Measurements from ENCODE around the gene NMT1. TPM values are rescaled to one million over a fixed set of nuclear protein-coding genes. Genes with fewer than 3 reads are reported as not detected.
A peak's percentile ranks its signal among the peaks of the same experiment; 100 is the strongest.

The NMT1 gene
- total and polyA plus RNA-seq, 2 of the 13 experiments (the other 11 are each of a cell fraction or from before 2014, with no cell fraction given): 75.7 to 142 TPM

DNA sequence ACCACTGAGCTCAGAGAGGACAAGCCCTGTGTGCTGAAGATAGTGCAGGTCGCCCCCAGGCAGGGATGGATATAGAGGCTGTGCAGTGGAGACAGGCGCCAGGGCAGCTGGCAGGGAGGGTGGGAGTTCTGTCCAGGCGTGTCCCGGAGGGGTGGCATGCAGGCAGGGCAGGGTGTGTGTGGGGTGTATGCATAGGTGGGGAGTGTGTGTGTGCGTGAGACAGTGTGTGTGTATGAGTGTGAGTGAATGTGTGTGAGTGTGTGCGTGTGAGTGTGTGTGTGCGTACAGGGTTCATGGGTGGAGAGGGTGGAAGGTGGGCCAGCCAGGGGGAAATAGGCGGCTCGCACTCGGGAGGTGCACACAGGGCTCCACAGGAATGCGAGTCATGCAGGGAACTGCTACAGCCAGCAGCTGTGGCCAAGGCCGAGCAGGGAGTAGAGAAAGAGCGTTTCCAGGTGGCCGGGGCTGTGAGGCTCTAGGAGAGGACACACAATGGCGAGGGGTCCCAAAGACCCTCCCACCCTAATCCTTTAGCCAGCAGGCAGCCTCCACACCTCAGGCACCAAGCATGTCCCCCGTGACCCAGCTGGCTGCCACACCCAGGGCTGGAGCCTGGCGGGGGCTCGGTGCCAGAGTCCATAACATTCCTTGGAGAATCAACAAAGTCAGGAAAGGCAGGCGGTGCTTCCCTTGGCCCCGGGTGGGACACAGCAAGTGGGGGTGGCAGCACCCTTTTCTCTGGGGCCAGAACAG is 66.6 kb downstream of the NMT1 start (continued):
- TF ChIP-seq, protein P1, sequence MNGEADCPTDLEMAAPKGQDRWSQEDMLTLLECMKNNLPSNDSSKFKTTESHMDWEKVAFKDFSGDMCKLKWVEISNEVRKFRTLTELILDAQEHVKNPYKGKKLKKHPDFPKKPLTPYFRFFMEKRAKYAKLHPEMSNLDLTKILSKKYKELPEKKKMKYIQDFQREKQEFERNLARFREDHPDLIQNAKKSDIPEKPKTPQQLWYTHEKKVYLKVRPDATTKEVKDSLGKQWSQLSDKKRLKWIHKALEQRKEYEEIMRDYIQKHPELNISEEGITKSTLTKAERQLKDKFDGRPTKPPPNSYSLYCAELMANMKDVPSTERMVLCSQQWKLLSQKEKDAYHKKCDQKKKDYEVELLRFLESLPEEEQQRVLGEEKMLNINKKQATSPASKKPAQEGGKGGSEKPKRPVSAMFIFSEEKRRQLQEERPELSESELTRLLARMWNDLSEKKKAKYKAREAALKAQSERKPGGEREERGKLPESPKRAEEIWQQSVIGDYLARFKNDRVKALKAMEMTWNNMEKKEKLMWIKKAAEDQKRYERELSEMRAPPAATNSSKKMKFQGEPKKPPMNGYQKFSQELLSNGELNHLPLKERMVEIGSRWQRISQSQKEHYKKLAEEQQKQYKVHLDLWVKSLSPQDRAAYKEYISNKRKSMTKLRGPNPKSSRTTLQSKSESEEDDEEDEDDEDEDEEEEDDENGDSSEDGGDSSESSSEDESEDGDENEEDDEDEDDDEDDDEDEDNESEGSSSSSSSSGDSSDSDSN (CRISPR knock-in tag; IDR thresholded peaks at IDR 0.05): peak; percentile 65
- TF ChIP-seq ZNF3 (CRISPR knock-in tag; IDR thresholded peaks at IDR 0.05) (no peak), ZNF274 (CRISPR knock-in tag; IDR thresholded peaks at IDR 0.05) (0 out of 2 replicates have a peak, but pooled peaks have one; percentile 17), CERS6 (CRISPR knock-in tag; IDR thresholded peaks at IDR 0.05) (no peak), ZFP62 (CRISPR knock-in tag; IDR thresholded peaks at IDR 0.05) (no peak), AKAP8 (CRISPR knock-in tag; IDR thresholded peaks at IDR 0.05) (no peak), STAT5B (CRISPR knock-in tag; IDR thresholded peaks at IDR 0.05) (no peak), HDAC1 (CRISPR knock-in tag; IDR thresholded peaks at IDR 0.05) (peak; percentile 62), CEBPG (CRISPR knock-in tag; IDR thresholded peaks at IDR 0.05) (peak; percentile 35; the same call in 1 of the 2 replicates), ZBTB7B (CRISPR knock-in tag; IDR thresholded peaks at IDR 0.05) (peak; percentile 96), FOXK2 (IDR thresholded peaks at IDR 0.05) (peak; percentile 45; the same call in 1 of the 2 replicates), ZFP82 (CRISPR knock-in tag; IDR thresholded peaks at IDR 0.05; ENCODE audit: borderline replicate concordance) (no peak), NCOA2 (CRISPR knock-in tag; IDR thresholded peaks at IDR 0.05) (peak; percentile 43), ZNF883 (CRISPR knock-in tag; IDR thresholded peaks at IDR 0.05; ENCODE audit: not compliant biosample characterization) (no peak), FOSL2 (CRISPR knock-in tag; IDR thresholded peaks at IDR 0.05) (peak; percentile 62; the same call in 1 of the 2 replicates), HNF4A (CRISPR knock-in tag; IDR thresholded peaks at IDR 0.05) (peak; percentile 88), MIER3 (CRISPR knock-in tag; IDR thresholded peaks at IDR 0.05; ENCODE audit: borderline replicate concordance) (0 out of 2 replicates have a peak, but pooled peaks have one; percentile 27), BCLAF1 (IDR thresholded peaks at IDR 0.05) (no peak), ZSCAN9 (CRISPR knock-in tag; IDR thresholded peaks at IDR 0.05; ENCODE audit: borderline replicate concordance) (no peak), SP1 (IDR thresholded peaks at IDR 0.05) (peak; percentile 63; the same call in 1 of the 2 replicates), SP1 (CRISPR knock-in tag; IDR thresholded peaks at IDR 0.05) (no peak), GLI4 (CRISPR knock-in tag; IDR thresholded peaks at IDR 0.05; ENCODE audit: borderline replicate concordance) (no peak)
- TF ChIP-seq, protein P2, sequence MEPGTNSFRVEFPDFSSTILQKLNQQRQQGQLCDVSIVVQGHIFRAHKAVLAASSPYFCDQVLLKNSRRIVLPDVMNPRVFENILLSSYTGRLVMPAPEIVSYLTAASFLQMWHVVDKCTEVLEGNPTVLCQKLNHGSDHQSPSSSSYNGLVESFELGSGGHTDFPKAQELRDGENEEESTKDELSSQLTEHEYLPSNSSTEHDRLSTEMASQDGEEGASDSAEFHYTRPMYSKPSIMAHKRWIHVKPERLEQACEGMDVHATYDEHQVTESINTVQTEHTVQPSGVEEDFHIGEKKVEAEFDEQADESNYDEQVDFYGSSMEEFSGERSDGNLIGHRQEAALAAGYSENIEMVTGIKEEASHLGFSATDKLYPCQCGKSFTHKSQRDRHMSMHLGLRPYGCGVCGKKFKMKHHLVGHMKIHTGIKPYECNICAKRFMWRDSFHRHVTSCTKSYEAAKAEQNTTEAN (CRISPR knock-in tag; conservative IDR thresholded peaks at IDR 0.05): peak; percentile 53; the same call in 1 of the 2 replicates
- TF ChIP-seq, protein P3, sequence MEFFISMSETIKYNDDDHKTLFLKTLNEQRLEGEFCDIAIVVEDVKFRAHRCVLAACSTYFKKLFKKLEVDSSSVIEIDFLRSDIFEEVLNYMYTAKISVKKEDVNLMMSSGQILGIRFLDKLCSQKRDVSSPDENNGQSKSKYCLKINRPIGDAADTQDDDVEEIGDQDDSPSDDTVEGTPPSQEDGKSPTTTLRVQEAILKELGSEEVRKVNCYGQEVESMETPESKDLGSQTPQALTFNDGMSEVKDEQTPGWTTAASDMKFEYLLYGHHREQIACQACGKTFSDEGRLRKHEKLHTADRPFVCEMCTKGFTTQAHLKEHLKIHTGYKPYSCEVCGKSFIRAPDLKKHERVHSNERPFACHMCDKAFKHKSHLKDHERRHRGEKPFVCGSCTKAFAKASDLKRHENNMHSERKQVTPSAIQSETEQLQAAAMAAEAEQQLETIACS (CRISPR knock-in tag; IDR thresholded peaks at IDR 0.05): no peak

Measured in HepG2 (cell line).